Spleen (tissue), 11 donors: ENCODE measurements around the gene NPPA. TPM values are rescaled to one million over a fixed set of nuclear protein-coding genes. Genes with fewer than 3 reads are reported as not detected.
A peak's percentile ranks its signal among the peaks of the same experiment; 100 is the strongest.

Experiments used
- DNase-seq: peaks from one replicate; pipeline ENCODE4 v3.0.0-alpha.2; 2020
- H3K27ac ChIP-seq, 8 donors: fragments of 200-600 bp; sonication (generic) in 7 of 8; 1 replicate in 4 of 8; 2 replicates in 4 of 8; pipeline versions ENCODE4 v1.5.0 to v1.8.0; 2016 to 2021; ENCODE audit warnings: inconsistent platforms in 4 of 8, mild to moderate bottlenecking in 4 of 8, moderate library complexity in 1 of 8
- H3K27me3 ChIP-seq, 7 donors: fragments of 200-600 bp; sonication (generic) in 6 of 7; replicated peaks in 1 of 7; 1 replicate in 4 of 7; 2 replicates in 3 of 7; pipeline versions ENCODE4 v1.5.0 to v1.8.0; 2016 to 2021; ENCODE audit warnings: inconsistent platforms in 3 of 7, mild to moderate bottlenecking in 1 of 7
- H3K36me3 ChIP-seq, 6 donors: fragments of 200-600 bp; sonication (generic) in 5 of 6; 1 replicate in 4 of 6; 2 replicates in 2 of 6; pipeline versions ENCODE4 v1.5.0 to v1.8.0; 2016 to 2021; ENCODE audit warnings: inconsistent platforms in 2 of 6
- H3K4me1 ChIP-seq, 6 donors: fragments of 200-600 bp; sonication (generic) in 5 of 6; 1 replicate in 3 of 6; 2 replicates in 3 of 6; pipeline versions ENCODE4 v1.5.0 to v1.8.0; 2016 to 2021; ENCODE audit warnings: inconsistent platforms in 3 of 6
- H3K4me3 ChIP-seq, 8 donors: fragments of 200-600 bp; sonication (generic) in 7 of 8; 1 replicate in 4 of 8; 2 replicates in 4 of 8; pipeline versions ENCODE4 v1.5.0 to v1.8.0; 2016 to 2021; ENCODE audit warnings: inconsistent platforms in 4 of 8, mild to moderate bottlenecking in 4 of 8, moderate library complexity in 2 of 8
- H3K9me3 ChIP-seq, 8 donors: fragments of 200-600 bp; sonication (generic) in 7 of 8; 1 replicate in 4 of 8; 2 replicates in 4 of 8; pipeline versions ENCODE4 v1.5.0 to v1.8.0; 2016 to 2021; ENCODE audit warnings: inconsistent platforms in 4 of 8
- POLR2A ChIP-seq, 3 donors: fragments of 450-650 bp; IDR thresholded peaks; one replicate each; pipeline ENCODE4 v1.5.1; 2017; ENCODE audit warnings: antibody characterized with exemption in 3 of 3, mild to moderate bottlenecking in 1 of 3
- POLR2AphosphoS5 ChIP-seq, 3 donors: sonication (generic); formaldehyde crosslinking; IDR thresholded peaks; one replicate each; pipeline ENCODE4 v1.5.1; 2017; ENCODE audit warnings: antibody characterized with exemption in 3 of 3
- WGBS, 5 donors: extraction: QIAGEN DNeasy Blood & Tissue Kit in 3 of 5; methylation state at CpG; one replicate each; pipeline versions ENCODE4 v1.1.5 to v1.1.7; 2013 to 2018; 5-methylcytosine and 5-hydroxymethylcytosine counted together
- intact Hi-C: fragments of 100-400 bp; cut with DNase I; formaldehyde crosslinking; loops from one replicate; pipeline ENCODE4 v1.15.0; 2023; ENCODE audit warnings: low total_unique reads
- polyA plus RNA-seq, 3 donors: library from polyadenylated mRNA; stranded (reverse); fragments of 200-250 nt; gene quantifications; one replicate each; pipeline ENCODE4 v1.2.1, GENCODE V29; 2013
- total RNA-seq, 7 donors: library from RNA; depleted of rRNA in 3 of 7; stranded (reverse); fragments of >200 nt in 3 of 7; fragmentation: NEBNext Ultra II Directional in 4 of 7; extraction: Animal tissue kit (Norgen Biotek cat#: 25700) in 4 of 7; gene quantifications; one replicate each; pipeline versions ENCODE4 v1.1.0 to v1.2.1, GENCODE V29; 2016 to 2021
- TF ChIP-seq, protein P1 (sequence below), 11 experiments: fragments of 200-600 bp in 7 of 11; fragments of 450-650 bp in 4 of 11; sonication (generic) in 4 of 11; IDR thresholded peaks in 8 of 11; conservative IDR thresholded peaks in 3 of 11; 1 replicate in 7 of 11; 2 replicates in 4 of 11; pipeline versions ENCODE4 v1.4.0 to v1.8.0; 2016 to 2021; ENCODE audit warnings: antibody characterized with exemption in 11 of 11, inconsistent platforms in 4 of 11, mild to moderate bottlenecking in 1 of 11
- donor health status: healthy with polysubstance abuse.
- donor health status: DM: no; HTN: no; CAD: no; lungs with moderate emphysema.
- donor health status: DM: no; HTN: no; CAD: no.
- donor health status: Bipolar disorder and iron deficiency.
- donor health status: healthy.
- donor health status: DM: no; HTN: no; CAD: no.
- donor health status: DM: yes; HTN: yes; CAD: no.

The NPPA gene
- total and polyA plus RNA-seq, 10 donors, result 0.22 to 2.9 (median 1.4) TPM; not detected in 6

DNA sequence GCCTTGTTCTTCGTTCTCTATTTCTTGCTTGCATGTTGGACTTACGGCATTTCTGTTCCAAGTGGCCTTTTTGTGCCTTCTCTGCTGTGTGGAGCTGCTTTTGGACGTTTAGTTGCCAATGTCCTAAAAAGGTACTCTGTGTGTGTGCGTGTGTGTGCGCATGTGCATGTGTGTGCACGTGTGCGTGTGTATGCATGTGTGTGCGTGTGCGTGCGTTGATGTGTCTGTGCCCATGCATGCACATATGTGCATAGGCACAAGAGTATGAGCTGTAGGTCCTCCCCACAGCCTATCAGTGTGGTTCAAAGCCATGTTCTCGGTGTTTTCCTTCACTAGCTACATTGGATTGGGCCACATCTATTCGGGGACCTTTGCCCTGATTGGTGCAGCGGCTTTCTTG is 13.7 kb downstream of the NPPA start:
- 92 to 98% (median 95%) methylated on average over 11 to 13 of the region's 13 CpGs for WGBS, 5 donors
- DNase-seq, result no peak
- Histone ChIP-seq H3K27me3 (no peaks in the 10 kb centered on the region), H3K4me1 (peaks cover 0 to 5% (median 2%) of the 10 kb centered on the region in 6 donors), H3K9me3 (no peaks in the 10 kb centered on the region), H3K4me3 (no peak overlapping the region), H3K36me3 (peaks cover 7 to 100% (median 91%) of the 10 kb centered on the region in 6 donors), H3K27ac (no peak overlapping the region)
- no peak for TF ChIP-seq POLR2AphosphoS5 (IDR thresholded peaks at IDR 0.05)
- TF ChIP-seq, protein P1, sequence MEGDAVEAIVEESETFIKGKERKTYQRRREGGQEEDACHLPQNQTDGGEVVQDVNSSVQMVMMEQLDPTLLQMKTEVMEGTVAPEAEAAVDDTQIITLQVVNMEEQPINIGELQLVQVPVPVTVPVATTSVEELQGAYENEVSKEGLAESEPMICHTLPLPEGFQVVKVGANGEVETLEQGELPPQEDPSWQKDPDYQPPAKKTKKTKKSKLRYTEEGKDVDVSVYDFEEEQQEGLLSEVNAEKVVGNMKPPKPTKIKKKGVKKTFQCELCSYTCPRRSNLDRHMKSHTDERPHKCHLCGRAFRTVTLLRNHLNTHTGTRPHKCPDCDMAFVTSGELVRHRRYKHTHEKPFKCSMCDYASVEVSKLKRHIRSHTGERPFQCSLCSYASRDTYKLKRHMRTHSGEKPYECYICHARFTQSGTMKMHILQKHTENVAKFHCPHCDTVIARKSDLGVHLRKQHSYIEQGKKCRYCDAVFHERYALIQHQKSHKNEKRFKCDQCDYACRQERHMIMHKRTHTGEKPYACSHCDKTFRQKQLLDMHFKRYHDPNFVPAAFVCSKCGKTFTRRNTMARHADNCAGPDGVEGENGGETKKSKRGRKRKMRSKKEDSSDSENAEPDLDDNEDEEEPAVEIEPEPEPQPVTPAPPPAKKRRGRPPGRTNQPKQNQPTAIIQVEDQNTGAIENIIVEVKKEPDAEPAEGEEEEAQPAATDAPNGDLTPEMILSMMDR (IDR thresholded peaks at IDR 0.05 in 8 of 11, conservative IDR thresholded peaks at IDR 0.05 in 3 of 11), result no peak
- TF ChIP-seq POLR2A (IDR thresholded peaks at IDR 0.05), result no peak
- intact Hi-C loops, result no loop called here

DNA sequence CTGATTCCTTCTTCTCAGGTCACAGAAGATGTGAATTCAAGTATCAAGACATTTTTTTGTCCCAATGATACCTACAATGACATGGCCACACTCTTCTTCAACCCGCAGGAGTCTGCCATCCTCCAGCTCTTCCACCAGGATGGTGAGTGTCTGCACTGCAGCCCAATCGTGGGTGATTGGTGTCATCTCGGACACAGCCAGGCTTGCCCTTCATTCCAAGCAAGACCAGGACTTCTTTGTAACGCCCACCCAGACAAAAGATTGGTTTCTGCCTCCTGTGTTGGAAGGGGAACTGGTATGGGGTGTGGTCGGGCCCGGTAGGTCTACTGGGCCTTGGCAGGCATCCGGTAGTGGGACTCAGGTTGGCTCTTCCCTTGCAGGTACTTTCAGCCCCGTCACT is 14.1 kb downstream of the NPPA start:
- no peak overlapping the region for H3K27ac ChIP-seq
- H3K9me3 ChIP-seq, result no peaks in the 10 kb centered on the region
- peaks cover 7 to 100% (median 92%) of the 10 kb centered on the region in 6 donors for H3K36me3 ChIP-seq
- 92 to 99% (median 93%) methylated on average over 8 of the region's 8 CpGs for WGBS, 5 donors
- intact Hi-C loops, result no loop called here
- no peak for TF ChIP-seq POLR2AphosphoS5 (IDR thresholded peaks at IDR 0.05)
- TF ChIP-seq, protein P1 (IDR thresholded peaks at IDR 0.05 in 8 of 11, conservative IDR thresholded peaks at IDR 0.05 in 3 of 11), result no peak
- no peak for TF ChIP-seq POLR2A (IDR thresholded peaks at IDR 0.05)
- peaks cover 0 to 1% (median under 1%) of the 10 kb centered on the region in 6 donors for H3K4me1 ChIP-seq
- H3K27me3 ChIP-seq, result no peaks in the 10 kb centered on the region
- no peak overlapping the region for H3K4me3 ChIP-seq
- no peak for DNase-seq

DNA sequence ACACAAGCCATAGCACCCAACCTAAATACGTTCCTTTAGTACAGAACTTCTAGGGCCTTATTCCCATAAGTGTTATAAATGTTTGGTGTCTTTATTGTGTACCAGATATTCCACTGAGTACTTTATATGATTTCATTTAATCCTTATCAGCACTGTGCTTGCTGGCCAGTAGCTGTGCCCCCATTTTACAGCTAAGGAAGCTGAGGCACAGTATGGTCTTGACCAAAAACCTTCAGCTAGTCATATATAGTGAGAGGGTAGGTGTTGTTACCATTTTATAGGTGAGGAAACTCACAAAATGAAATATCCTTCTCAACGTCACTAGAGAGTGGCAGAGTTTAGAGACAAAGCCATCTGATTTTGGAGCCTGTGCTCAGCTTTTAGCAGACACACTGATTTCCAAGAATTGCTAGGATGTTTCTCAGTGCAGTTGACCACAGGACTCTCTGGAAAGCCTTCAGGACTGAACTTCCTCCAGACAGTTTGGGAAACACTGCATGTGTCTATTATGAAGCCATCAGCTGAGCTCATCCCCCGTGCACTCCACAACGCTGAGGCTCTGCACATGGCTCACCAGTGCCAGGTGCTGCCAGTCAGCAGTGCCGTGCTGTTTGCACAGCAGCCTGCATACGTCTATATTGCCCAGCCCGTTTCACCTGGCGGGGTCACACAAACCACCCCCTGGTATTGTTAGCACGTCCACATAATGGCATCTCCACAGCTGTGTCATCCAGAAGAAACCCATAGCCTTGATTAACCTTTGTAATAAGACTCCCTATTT is 15.4 kb downstream of the NPPA start:
- Histone ChIP-seq H3K27ac (no peak overlapping the region), H3K4me3 (no peak overlapping the region), H3K4me1 (no peaks in the 10 kb centered on the region), H3K27me3 (no peaks in the 10 kb centered on the region), H3K9me3 (no peaks in the 10 kb centered on the region), H3K36me3 (peaks cover 7 to 100% (median 91%) of the 10 kb centered on the region in 6 donors)
- intact Hi-C loops, result no loop called here
- WGBS, 5 donors, result 82 to 95% (median 91%) methylated on average over 9 of the region's 9 CpGs
- no peak for DNase-seq
- no peak for TF ChIP-seq POLR2A (IDR thresholded peaks at IDR 0.05)
- TF ChIP-seq POLR2AphosphoS5 (IDR thresholded peaks at IDR 0.05), result peak in 1 of 3 donors; percentile 37

DNA sequence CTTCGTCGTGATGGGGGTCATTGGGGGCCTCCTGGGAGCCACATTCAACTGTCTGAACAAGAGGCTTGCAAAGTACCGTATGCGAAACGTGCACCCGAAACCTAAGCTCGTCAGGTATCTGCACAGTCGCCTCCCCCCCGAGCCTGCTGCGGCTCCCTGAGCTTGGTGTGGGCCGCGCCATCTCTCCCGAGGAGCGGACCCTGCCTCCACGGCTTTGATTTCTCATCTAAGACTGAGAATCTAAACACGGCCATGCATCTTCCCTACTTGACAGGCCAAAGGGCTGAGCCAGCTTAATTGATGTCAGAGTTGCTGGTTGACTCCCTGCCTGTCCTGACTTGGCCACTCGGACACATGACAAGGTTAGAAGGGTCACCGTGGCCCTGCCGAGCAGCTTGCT is 19.1 kb downstream of the NPPA start:
- Histone ChIP-seq H3K27ac (no peak overlapping the region), H3K4me3 (no peak overlapping the region), H3K27me3 (no peaks in the 10 kb centered on the region), H3K36me3 (peaks cover 5 to 100% (median 90%) of the 10 kb centered on the region in 6 donors), H3K9me3 (no peaks in the 10 kb centered on the region), H3K4me1 (no peaks in the 10 kb centered on the region)
- TF ChIP-seq POLR2AphosphoS5 (IDR thresholded peaks at IDR 0.05) (peak in 1 of 3 donors; percentile 53), POLR2A (IDR thresholded peaks at IDR 0.05) (no peak)
- intact Hi-C loops, result no loop called here
- 91 to 97% (median 94%) methylated on average over 19 of the region's 19 CpGs for WGBS, 5 donors
- no peak for DNase-seq

DNA sequence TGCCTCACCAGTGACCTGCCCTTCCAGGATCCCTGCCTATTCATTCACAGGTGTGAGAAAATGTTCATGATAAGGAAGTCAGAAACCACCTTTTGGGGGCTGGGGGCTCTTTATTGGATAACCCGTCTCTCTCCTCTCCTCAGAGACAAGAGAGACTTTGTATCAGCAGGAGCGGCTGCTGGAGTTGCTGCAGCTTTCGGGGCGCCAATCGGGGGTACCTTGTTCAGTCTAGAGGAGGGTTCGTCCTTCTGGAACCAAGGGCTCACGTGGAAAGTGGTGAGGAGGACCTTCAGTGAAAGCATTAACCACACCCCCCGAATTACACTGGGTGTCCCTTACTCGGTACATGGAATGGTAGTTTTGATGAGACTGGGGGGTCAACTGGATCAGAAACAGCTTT is 20.6 kb downstream of the NPPA start:
- Histone ChIP-seq H3K27me3 (no peaks in the 10 kb centered on the region), H3K27ac (no peak overlapping the region), H3K4me1 (no peaks in the 10 kb centered on the region), H3K9me3 (no peaks in the 10 kb centered on the region), H3K4me3 (no peak overlapping the region), H3K36me3 (peaks cover 4 to 100% (median 89%) of the 10 kb centered on the region in 6 donors)
- TF ChIP-seq, protein P1 (IDR thresholded peaks at IDR 0.05 in 8 of 11, conservative IDR thresholded peaks at IDR 0.05 in 3 of 11), result no peak
- no peak for TF ChIP-seq POLR2A (IDR thresholded peaks at IDR 0.05)
- no peak for TF ChIP-seq POLR2AphosphoS5 (IDR thresholded peaks at IDR 0.05)
- 91 to 97% (median 95%) methylated on average over 9 of the region's 9 CpGs for WGBS, 5 donors
- no peak for DNase-seq
- intact Hi-C loops, result no loop called here
